Measurements from ENCODE around the gene SLC12A6.
A peak's percentile ranks its signal among the peaks of the same experiment; 100 is the strongest.

SLC12A6 gene

DNA sequence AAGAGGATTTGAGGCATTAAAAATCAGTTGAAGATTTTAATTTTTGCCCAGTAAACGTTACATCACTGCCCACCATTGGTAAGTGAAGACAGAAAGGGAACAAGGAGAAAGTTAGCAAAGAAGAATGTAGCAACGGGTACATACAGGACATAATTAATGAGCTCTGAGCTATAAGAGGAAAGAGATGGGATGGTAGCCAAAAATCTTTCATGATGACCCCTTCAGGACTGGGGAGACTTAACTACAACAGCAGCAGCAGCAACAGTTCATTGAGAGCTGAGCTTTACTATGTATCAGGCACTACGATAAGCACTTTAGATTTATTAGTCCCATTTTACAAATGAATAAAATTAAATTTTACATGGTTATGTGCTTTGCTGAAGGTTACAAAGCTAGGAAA, 94.4 kb downstream of the SLC12A6 start:
- Histone ChIP-seq H3K4me1 (ENCODE audit: control insufficient read depth in 1 of 2, insufficient read depth in 1 of 2, low read depth in 1 of 2, low read length in 1 of 2) (no peaks in the 10 kb centered on the region), H3K9me3 (no peaks in the 10 kb centered on the region), H3K27ac (no peak overlapping the region), H3K27me3 (no peaks in the 10 kb centered on the region), H3K36me3 (peaks cover 100% of the 10 kb centered on the region), H3K4me3 (ENCODE audit: low read depth in 1 of 2, low read length in 1 of 2) (no peak overlapping the region)
- TF ChIP-seq CTCF (IDR thresholded peaks at IDR 0.05) = no peak

DNA sequence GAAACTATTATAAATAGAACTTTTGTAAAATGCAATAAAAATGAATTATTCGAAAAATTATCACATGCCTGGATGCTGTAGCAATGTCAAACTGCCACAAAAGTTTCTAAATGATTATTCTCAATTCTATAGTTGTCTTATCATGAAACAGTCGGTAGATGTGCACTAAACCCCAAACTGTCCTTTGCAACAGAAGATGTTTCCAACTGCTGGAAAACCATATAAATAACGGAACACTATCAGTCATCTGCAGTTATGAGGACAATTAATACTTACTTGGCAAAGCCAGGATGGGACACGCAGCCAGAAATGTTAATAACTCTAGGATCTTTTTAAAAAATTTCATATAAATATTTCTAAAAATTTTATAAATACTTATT, 95.3 kb downstream of the SLC12A6 start:
- TF ChIP-seq CTCF (IDR thresholded peaks at IDR 0.05) = no peak
- Histone ChIP-seq H3K27ac (peak overlapping the region; percentile 33), H3K36me3 (peaks cover 100% of the 10 kb centered on the region), H3K4me1 (ENCODE audit: control insufficient read depth in 1 of 2, insufficient read depth in 1 of 2, low read depth in 1 of 2, low read length in 1 of 2) (no peaks in the 10 kb centered on the region), H3K9me3 (no peaks in the 10 kb centered on the region), H3K4me3 (ENCODE audit: low read depth in 1 of 2, low read length in 1 of 2) (no peak overlapping the region), H3K27me3 (no peaks in the 10 kb centered on the region)

- Histone ChIP-seq H3K27me3 (no peaks in the 10 kb centered on the region), H3K9me3 (no peaks in the 10 kb centered on the region), H3K36me3 (peaks cover 100% of the 10 kb centered on the region), H3K27ac (peak overlapping the region; percentile 33), H3K4me1 (ENCODE audit: control insufficient read depth in 1 of 2, insufficient read depth in 1 of 2, low read depth in 1 of 2, low read length in 1 of 2) (no peaks in the 10 kb centered on the region), H3K4me3 (ENCODE audit: low read depth in 1 of 2, low read length in 1 of 2) (no peak overlapping the region)
- peak; percentile 67 for TF ChIP-seq CTCF (IDR thresholded peaks at IDR 0.05)
These were observed 95.9 kb downstream of the SLC12A6 start for GRCh38 chr15:34241376-34242330.

DNA sequence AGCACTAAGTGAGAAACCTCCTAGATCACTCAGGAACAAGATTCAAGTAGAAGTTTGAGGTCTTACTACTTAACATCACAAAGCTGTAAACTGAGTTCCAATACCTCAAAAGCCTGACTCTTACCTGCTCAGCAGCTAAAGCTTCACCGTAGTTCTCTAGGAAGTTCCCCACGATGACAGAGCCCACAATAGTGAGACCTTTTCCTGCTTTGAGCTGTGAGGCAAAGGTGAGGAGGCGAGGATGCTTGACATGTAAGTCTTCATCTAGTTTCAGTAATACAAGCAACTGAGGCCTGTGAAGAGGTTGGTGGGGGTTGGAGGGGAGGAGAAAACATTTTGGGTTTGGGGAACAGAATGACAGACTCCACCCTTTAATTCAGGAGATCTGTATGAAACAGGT, 97.0 kb downstream of the SLC12A6 start:
- H3K4me1 ChIP-seq (ENCODE audit: control insufficient read depth in 1 of 2, insufficient read depth in 1 of 2, low read depth in 1 of 2, low read length in 1 of 2) = no peaks in the 10 kb centered on the region
- H3K9me3 ChIP-seq = no peaks in the 10 kb centered on the region
- no peak overlapping the region for H3K4me3 ChIP-seq (ENCODE audit: low read depth in 1 of 2, low read length in 1 of 2)
- no peaks in the 10 kb centered on the region for H3K27me3 ChIP-seq
- peaks cover 100% of the 10 kb centered on the region for H3K36me3 ChIP-seq
- H3K27ac ChIP-seq = no peak overlapping the region
- no peak for TF ChIP-seq CTCF (IDR thresholded peaks at IDR 0.05)

DNA sequence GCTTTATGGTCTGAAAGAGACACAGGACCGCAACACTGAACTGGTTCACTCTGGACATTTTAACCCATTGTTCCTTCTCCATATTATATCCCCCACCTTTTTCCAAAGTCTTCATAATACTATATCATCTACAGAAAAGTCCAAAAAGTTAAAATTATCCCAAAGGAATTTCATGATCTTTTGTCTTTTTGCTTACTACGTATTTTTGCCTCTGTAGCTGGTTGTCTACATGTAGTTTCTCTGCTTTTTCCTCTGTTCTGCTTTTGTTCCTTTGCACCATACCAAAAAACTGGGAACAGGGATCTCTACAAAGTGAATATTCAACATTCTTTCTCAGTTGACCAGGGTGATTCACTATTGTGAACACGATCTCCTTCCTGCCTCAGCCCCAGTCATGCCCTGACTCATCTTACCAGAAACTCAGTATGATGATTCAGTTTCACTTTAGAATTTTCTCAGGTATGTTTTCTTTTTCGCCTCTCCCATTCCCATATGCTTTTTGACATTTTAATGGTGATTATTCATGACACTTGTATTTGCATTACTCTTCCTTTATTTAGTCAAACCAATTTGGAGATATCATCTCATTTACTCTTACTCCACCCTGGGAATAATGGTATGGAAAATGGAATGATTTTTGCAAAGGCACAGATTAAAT, 98.3 kb downstream of the SLC12A6 start:
- H3K4me1 ChIP-seq (ENCODE audit: control insufficient read depth in 1 of 2, insufficient read depth in 1 of 2, low read depth in 1 of 2, low read length in 1 of 2) = no peaks in the 10 kb centered on the region
- peaks cover 100% of the 10 kb centered on the region for H3K36me3 ChIP-seq
- TF ChIP-seq CTCF (IDR thresholded peaks at IDR 0.05) = no peak
- no peaks in the 10 kb centered on the region for H3K9me3 ChIP-seq
- no peak overlapping the region for H3K27ac ChIP-seq
- H3K4me3 ChIP-seq (ENCODE audit: low read depth in 1 of 2, low read length in 1 of 2) = no peak overlapping the region
- H3K27me3 ChIP-seq = no peaks in the 10 kb centered on the region
